Measurements from ENCODE around the gene EMC6.

DNA sequence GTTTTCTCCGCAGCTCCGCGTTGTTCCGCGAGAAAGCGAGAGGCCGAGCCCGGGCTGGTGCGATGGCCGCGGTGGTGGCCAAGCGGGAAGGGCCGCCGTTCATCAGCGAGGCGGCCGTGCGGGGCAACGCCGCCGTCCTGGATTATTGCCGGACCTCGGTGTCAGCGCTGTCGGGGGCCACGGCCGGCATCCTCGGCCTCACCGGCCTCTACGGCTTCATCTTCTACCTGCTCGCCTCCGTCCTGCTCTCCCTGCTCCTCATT is 404 bp downstream of the EMC6 start:
- TF ChIP-seq, protein P1, sequence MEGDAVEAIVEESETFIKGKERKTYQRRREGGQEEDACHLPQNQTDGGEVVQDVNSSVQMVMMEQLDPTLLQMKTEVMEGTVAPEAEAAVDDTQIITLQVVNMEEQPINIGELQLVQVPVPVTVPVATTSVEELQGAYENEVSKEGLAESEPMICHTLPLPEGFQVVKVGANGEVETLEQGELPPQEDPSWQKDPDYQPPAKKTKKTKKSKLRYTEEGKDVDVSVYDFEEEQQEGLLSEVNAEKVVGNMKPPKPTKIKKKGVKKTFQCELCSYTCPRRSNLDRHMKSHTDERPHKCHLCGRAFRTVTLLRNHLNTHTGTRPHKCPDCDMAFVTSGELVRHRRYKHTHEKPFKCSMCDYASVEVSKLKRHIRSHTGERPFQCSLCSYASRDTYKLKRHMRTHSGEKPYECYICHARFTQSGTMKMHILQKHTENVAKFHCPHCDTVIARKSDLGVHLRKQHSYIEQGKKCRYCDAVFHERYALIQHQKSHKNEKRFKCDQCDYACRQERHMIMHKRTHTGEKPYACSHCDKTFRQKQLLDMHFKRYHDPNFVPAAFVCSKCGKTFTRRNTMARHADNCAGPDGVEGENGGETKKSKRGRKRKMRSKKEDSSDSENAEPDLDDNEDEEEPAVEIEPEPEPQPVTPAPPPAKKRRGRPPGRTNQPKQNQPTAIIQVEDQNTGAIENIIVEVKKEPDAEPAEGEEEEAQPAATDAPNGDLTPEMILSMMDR (IDR thresholded peaks at IDR 0.05; ENCODE audit: poor library complexity), result no peak
- TF ChIP-seq EZH2 (IDR thresholded peaks at IDR 0.05; ENCODE audit: borderline replicate concordance) (no peak), EZH2phosphoT487 (IDR thresholded peaks at IDR 0.05; ENCODE audit: low read depth, severe bottlenecking, unreplicated experiment) (no peak)

Data from hepatocyte (in vitro differentiated cells).